GM19328 (cell line): Measurements from ENCODE around the gene SUSD4.

ENCODE experiments used
- ATAC-seq: cut with Tn5 transposase; IDR thresholded peaks from one replicate; pipeline ENCODE4 v1.9.1; 2021; ENCODE audit warnings: mild to moderate bottlenecking, moderate library complexity; ENCODE audit not compliant: unreplicated experiment

Gene SUSD4

DNA sequence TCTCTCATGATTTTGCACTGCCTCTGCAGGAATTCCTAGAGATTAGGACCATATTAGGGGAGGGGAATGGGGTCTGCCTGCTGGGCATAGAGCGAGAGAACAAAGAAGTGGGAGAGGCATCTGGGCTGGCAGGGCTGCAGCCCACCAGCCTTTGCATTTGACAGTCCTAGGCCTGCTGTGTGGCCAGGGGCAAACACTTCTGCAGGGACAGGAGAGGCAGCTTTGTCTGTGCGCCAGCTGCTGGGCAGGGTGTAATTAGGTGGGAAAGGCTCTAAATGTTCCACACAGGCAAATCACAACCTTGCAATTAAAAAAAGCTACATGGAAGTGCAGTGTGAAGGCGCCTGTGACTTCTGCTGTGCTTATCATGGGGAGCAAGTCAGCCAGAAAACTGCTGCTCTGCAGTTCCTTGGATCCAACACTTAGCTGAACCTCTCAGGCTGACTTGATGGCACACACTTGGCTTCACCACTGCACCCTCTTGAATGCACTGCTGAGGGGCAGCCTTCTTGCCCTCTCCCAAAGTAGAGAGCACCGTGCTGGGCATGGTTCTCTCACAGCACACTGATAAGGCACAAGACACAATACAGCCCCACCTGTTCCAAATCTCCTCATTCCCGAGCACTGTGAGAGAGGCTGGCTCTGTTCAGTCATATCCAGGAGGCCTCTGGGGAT lies 147.3 kb downstream of the SUSD4 start:
- no peak for ATAC-seq

DNA sequence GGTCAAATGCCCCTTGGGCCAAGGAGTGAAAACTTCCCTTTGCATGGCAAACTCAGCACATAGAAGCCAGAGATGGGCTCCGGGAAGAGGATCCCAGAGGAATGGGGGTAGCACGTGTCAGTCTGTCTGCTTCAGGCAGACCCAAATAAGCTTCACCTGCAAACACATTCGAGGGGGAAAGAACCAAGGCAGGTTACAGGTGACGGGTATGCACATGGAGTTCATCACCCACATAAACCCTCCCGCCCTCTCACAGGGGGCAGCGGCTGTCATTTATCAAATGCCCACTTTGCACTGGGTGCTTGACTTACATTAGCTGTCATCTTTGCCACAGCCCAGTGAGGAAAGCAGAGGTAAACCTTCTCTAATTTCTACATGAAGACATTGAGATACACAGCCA lies 147.9 kb downstream of the SUSD4 start:
- ATAC-seq: no peak

DNA sequence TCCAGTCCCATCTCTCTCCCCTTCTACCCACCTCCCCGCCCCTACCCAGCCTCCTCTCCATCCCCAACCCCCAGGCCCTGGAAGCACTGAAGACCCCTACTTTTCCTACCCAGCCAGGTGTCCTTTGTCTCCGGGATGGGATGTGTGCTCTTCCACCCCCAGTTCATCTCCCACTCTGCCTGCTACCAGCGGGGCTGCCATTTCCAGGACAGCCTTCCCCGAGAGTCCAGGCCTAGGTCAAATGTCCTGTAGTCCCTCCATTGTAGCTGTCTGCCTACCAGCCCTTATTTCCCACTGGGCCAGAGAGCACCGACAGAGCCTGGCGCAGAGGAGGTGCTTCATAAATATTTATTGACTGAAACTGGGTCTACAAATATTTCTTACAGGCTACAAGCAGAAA lies 148.9 kb downstream of the SUSD4 start:
- no peak for ATAC-seq

DNA sequence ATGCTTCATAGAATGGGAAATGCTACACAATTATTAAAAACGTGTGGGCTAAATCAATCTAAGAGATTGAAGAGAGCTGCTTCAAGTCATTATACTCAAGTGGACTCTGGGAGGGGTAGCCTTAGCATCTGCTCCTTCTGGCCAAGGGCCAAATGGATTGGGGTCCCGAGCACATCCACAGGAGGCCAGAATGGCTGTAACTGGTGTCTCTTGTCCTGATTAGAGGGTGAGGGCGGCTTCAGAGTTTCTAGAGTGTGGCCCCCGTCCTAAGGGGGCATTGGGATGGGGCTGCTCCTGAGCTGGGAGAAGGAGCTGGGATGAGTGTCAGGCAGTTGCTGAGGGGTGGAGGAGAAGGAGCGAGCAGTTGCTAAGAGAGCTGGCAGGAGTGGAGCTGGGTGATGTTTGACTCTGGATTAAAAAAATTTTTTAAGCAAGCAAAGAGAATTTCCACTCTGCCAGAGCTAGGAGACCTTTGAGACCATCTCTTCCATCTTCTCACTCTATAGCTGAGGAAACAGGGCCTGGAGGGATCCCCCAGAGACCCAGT lies 149.6 kb downstream of the SUSD4 start:
- no peak for ATAC-seq

DNA sequence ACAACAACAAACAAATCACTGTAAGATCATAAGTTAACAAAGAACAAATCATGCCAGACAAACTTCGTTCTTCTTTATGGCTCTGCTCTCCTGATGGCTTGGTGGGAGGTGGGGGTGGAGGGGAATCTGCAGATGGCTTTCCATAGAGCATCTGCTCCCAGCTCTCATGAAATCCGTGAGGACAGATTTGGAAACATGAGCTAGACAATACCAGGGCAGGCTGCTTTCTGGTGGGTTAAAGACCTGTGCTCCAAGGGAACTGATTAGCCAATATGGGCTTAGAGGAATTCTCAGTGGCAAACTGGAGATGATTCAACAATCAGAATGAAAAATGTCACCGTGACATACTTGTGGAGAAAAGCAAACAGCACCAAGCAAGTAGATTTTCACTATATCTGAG lies 151.5 kb downstream of the SUSD4 start:
- no peak for ATAC-seq

- ATAC-seq: no peak
These were observed 152.5 kb downstream of the SUSD4 start for GRCh38 chr1:223211323-223211985.

GRCh38 chr1:223210788-223211120 lies 153.2 kb downstream of the SUSD4 start:
- no peak for ATAC-seq

GRCh38 chr1:223209992-223210787 lies 153.8 kb downstream of the SUSD4 start:
- ATAC-seq: no peak

DNA sequence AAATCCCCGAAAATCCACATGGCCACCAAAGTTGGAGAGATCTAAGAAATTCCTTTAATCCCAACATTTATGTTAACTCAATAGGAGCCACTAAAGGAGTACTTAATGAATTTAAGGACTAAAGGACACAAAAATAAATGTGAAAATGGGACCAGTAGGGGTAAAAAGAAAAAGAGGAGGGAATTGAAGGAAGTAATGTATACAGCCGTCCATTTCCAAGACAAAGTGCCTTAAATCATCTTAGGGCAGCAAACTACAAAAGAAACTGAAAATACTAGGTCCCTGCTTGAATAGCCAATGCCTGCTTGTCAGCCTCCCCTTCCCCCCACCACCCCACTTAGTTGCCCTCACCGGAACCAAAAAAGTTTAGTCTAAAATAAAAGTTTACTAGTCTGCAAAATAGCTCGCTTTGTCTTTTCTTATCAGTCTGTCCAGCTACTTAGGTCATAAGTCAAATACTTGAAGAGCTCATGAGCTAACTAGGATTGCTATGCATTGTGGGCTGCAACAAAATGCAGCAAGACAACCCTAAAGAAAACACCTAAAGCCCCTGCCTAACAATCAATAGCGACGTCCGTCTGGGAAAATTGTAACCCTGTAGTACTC lies 154.6 kb downstream of the SUSD4 start:
- ATAC-seq: no peak

DNA sequence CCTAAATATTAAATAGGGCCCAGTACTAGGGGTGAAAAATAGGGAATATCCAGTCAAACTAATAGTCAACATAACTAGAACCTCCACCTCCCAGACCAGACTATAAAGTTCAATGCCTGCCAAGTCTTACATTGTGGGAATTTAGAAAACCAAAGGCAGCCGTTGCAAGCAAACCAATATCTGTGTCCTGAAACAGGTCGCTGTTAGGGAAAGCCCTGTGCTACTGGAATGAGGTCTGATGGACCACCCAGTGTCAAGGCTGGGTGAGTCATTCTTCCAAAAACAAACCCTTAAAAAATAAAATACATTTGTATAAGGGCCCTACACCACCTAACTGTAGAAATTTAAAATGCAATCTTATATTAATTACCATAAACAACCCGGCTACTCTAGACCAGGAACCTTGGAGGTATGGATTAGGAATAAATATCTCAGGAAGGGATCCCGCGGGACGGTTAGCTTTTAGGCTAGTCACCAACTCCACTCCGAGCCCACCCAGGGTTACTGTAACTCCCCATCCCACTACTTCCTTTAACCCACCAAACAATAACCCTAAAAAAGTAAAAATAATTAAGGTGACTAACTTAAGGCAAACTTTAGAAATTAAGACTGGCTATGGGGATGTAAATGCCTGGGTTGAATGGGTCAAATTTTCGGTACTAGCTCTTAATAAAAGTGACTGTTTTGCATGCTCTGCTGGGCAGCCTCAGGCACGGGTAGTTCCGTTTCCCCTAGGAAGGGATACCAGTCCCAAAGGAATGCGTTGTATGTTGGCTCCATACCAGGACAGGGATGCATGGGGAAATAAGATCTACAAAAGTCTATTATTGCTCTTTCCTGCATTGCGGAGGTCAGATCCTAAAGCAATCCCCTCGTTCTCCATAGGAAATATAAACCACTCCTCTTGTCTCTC lies 155.6 kb downstream of the SUSD4 start:
- ATAC-seq: no peak

DNA sequence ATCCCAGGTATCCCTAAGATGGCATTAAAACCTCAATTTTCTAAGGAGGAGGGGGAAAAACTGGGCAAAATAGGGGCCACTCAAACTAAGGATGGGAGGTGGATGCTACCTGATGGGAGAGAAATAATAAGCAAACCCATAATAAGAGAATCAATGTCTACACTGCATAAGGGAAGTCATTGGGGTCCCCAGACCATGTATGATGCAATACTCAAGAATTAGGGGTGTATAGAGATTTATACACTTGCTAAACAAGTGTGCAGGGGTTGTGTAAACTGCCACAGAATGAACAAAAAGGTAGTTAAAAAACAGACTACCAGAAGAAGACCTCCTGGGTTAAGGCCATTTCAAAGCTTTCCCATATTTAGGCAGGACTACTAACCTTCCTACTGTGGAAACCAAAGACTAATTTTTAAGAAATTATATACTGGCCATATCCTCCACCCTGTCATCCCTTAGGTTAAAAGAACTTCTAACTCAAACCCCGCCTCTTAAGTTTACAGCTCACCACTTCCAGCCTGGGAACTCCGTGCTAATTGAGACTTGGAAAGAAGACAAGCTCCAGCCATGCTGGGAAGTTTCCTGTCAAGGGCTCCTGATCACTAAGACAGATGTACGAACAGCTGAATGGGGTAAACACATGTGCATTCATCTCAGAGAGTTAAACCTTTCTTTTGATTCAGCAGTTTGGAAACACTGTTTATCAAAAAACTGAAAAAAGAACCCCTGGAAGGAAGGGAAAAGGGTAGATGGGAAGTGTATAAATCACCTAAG lies 156.5 kb downstream of the SUSD4 start:
- no peak for ATAC-seq

DNA sequence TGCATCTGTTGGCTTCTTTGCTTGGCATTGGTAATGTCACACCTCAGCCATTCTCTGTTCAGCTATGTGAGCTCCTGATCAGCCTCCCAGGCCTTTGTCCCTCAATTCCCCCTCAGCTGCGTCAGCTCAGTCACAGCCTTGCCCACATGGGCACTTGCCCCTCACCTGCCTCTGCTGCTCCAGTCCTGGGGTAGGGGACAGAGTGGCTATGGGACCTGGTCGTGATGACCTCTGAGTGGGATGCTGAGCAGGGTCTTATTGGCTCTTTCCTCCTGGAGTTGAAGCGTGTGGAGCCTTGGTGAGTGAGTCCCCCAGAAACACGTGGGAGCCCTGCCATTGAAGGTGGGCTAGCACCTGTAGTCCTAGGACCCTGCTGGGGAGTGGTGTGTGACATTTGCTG lies 159.6 kb downstream of the SUSD4 start:
- ATAC-seq: no peak

DNA sequence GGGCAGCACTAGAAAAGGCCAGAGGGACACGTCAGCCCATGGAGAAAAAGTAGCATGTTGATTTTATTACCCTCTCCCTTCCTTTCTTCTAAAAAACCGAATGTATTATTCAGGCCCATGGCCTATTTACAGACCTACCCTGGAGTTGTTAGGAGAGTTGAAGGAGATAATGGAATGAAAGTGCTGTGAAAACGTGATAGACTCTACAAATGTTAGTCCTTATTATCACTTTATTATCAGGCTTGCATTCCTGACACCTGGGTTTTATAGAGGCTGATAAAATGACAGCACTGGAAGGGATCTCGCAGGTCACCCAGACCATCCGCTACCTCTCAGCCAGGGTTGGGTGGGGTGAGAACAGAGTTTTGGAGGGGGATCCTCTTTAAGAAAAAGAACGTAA lies 160.3 kb downstream of the SUSD4 start:
- ATAC-seq: no peak

GRCh38 chr1:223203034-223203408 lies 161.0 kb downstream of the SUSD4 start:
- ATAC-seq: no peak

DNA sequence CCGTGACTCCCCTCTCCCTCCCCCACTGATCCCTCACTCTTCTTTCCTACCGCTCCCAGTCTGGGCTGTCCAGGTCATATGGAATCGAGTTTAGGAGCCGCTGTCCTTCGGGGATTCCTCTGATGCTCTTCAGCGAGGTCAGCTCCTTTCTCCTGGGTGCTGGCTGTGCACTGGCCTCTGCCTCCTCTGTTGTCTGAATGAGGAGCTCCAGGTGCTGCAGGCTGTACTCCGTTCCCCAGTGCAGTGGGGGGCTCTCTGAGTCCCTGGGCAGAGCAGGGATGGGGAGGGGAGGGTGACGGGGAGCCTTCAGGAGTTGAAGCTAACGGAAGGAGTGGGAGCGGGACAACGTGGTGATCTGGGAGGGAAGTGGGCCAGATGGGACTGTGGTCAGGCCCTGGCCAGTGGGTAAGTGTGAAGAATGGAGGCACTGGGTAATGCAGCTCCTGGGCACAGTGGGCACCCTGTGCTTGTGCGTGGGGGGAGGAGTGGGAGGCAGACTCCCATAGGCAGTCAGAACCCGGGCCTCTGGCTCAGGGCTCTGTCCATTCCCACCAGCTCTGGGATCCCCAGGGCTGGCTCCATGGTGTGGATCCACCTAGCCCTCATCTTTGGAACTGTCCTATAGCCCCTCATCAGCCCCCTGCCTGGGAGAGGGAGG lies 161.5 kb downstream of the SUSD4 start:
- ATAC-seq: no peak

GRCh38 chr1:223201967-223202366 lies 162.0 kb downstream of the SUSD4 start:
- ATAC-seq: no peak

DNA sequence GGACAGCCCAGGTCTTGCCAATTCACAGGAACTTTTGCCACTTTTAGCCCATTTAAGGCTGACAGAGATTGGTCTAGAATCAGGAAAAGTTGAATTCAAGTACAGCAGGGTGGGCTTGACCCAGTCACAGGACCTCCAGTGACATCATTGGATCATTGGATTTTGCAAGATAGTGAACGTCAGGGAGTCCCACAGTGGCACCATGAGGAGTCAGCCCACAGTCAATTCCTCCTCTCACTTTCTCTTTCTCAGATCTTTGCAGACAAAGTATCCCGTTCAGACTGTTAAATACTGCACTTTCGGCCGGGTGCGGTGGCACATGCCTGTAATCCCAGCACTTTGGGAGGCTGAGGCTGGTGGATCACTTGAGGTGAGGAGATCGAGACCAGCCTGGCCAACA lies 163.1 kb downstream of the SUSD4 start:
- ATAC-seq: no peak

DNA sequence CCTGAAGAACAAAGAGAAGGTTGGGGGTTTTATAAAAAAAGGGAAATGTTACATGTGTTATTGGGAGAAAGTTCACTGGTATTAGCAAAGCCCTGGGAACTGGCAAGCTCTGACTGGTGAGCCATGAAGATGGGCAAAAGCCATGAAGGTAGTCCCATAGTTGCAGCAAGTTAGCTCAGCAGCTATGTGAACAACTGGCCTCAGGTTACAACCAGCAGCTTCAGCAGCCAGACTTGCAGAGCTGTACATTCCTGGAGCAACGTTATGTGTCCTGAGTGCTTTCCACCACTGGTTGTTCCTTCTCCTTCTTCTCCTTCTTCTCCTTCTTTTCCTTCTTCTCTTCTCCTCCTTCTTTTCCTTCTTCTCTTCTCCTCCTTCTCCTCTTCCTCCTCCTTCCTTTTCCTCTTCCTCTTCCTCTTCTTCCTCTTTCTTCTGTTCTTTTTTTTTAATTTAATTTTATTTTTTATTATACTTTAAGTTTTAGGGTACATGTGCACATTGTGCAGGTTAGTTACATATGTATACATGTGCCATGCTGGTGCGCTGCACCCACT lies 164.8 kb downstream of the SUSD4 start:
- no peak for ATAC-seq

DNA sequence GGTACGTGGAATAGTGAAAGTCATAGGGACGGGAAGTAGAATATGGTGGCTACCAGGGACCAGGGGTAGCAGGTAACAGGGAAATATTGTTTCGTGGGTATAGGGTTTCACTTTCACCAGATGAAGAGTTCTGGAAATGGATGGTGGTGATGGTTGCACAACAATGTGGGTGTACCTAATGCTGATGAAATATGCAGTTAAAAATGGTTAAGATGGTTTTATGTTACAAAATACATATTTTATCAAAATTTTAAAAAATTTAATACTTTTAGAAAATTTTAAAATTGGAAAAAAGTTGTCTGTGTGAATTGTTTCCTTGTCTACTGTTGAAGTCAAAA lies 165.4 kb downstream of the SUSD4 start:
- no peak for ATAC-seq
